DND-41 (cell line): ENCODE data around the gene KRT13.

Source experiments
- EZH2 ChIP-seq: IDR thresholded peaks from 3 replicates; pipeline ENCODE4 v1.6.1; 2012; ENCODE audit warnings: borderline replicate concordance, low read depth, mild to moderate bottlenecking, moderate library complexity, low read length, inconsistent platforms; ENCODE audit not compliant: severe bottlenecking
- TF ChIP-seq, protein P1 (sequence below): IDR thresholded peaks from 2 replicates; pipeline ENCODE4 v1.5.1; 2012; ENCODE audit warnings: borderline replicate concordance, low read length, moderate library complexity, mild to moderate bottlenecking; ENCODE audit not compliant: poor library complexity, severe bottlenecking; ENCODE audit errors: extremely low read depth

DNA sequence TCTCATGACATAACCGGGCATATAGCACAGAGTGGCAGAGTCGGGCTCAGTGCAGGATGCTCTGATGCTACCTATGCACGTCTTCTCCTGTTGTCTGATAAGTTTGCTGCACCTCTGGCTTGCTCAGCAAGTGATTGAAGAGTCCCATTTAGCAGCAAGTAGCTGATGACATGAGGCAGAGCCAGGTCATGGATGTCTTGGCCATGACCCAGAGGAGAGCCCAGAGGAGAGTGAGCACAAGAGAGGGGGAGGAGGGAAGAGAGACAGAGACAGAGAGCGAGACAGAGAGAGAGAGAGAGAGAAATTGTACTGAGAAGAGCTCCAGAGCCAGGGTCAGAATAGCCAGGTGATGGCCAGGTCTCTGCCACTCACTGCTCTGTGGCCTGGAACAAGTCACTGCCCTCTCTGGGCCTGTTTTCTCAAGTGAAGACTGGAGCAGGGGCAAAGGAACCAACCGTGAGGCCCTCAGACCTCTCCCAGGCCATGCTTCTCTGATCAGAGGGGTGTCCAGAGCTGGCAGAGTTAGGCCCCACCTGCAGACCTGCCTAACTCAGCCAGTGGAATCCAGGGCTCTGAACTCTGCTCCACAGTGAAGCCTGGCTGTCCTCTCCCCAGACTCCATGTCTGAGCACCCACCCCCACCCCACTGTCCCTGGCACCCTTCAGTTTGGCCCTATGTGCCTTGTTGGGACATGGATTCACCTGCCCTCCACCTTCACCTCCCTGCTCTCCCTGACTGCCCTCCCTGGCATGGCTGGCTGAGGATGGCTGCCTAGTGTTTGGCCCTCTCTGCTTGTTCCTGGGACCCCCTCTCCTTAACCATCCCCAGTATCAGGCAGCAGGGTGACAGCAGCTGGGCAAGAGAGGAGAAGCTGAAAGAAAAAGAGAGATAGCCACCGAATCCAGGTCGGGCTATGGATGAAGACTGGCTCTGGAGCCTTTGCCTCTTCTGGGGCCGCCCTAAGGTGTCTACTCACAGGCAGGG lies 20.2 kb downstream of the KRT13 start:
- TF ChIP-seq, protein P1, sequence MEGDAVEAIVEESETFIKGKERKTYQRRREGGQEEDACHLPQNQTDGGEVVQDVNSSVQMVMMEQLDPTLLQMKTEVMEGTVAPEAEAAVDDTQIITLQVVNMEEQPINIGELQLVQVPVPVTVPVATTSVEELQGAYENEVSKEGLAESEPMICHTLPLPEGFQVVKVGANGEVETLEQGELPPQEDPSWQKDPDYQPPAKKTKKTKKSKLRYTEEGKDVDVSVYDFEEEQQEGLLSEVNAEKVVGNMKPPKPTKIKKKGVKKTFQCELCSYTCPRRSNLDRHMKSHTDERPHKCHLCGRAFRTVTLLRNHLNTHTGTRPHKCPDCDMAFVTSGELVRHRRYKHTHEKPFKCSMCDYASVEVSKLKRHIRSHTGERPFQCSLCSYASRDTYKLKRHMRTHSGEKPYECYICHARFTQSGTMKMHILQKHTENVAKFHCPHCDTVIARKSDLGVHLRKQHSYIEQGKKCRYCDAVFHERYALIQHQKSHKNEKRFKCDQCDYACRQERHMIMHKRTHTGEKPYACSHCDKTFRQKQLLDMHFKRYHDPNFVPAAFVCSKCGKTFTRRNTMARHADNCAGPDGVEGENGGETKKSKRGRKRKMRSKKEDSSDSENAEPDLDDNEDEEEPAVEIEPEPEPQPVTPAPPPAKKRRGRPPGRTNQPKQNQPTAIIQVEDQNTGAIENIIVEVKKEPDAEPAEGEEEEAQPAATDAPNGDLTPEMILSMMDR, result no peak
- TF ChIP-seq EZH2, result no peak
